T-helper 1 cell treated with Interleukin-12 subunit alpha and Interleukin-12 subunit beta and Interleukin-4 antibody, amounts not matched to agents 30 ng/mL and 1 ng/mL, for 36 hours (primary cell): ENCODE data around the gene EIF4G3. TPM values are rescaled to one million over a fixed set of nuclear protein-coding genes. Genes with fewer than 3 reads are reported as not detected.
"Not testable (repeated sequence)": the region's sequence is repeated elsewhere in the genome, so short reads cannot be mapped to it uniquely, and the experiment has no call there.

Source experiments
- intact Hi-C: fragments of 100-400 bp; cut with micrococcal nuclease; formaldehyde crosslinking; loops from one replicate; pipeline ENCODE4 v1.15.1; 2024
- total RNA-seq: library from RNA; stranded (reverse); gene quantifications from 2 replicates; pipeline ENCODE4 v1.2.3, GENCODE V29; 2022

EIF4G3 gene
- total RNA-seq, 1 donor from 2014 or later: 55.2 TPM

DNA sequence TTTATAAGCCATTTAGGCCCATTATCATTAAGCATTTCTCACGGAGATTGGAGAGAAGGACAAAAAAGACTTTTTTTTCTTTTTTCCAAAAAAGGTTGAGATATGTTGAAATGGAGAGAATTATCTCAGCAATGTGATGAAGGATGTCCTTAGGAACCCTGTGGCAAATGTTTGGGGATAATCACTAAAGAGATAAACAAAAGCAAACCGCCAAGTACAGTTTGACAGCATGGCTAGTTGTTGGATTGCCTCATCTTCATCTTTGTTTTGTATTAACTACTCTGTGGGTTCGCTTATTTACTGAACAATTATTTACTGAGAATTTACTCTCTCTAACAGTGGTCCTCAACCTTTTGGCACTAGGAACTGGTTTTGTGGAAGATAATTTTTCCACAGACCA is 292.2 kb downstream of the EIF4G3 start:
- intact Hi-C loops: no loop called here

DNA sequence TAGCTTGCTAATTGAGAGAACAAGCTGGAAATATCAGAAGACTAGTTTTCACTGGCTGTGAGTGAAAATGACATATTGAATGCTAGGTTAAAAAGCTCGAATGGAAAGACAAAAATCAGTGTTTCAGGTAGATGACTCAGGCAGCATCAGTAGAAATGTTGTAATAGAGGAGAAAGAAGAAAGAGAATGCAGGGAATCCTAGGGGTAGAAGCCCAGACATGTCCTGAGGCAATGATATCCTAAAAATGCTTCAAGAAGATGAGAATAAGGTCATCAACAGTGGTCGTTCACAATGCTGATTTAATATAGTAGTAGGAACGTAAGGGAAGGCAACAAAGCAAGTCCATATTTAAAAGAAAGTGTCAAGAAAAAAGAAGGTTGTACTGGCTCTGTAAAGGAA is 292.9 kb downstream of the EIF4G3 start:
- intact Hi-C loops: no loop called here

DNA sequence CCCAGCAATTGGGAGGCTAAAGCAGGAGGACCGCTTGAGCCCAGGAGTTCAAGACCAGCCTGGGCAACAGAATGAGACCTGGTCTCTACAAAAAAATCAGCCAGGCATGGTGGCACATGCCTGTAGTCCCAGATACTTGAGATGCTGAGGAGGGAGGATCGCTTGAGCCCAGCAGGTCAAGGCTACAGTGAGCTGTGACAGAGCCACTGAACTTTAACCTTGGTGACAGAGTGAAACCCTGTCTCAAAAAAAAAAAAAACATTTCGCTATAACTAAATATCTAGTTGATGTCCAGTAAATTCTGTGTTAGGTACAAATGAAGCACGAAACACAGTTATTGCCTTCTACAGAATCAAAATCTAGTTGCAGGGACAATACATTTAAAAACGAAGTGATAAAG is 293.9 kb downstream of the EIF4G3 start:
- intact Hi-C loops: no loop called here

DNA sequence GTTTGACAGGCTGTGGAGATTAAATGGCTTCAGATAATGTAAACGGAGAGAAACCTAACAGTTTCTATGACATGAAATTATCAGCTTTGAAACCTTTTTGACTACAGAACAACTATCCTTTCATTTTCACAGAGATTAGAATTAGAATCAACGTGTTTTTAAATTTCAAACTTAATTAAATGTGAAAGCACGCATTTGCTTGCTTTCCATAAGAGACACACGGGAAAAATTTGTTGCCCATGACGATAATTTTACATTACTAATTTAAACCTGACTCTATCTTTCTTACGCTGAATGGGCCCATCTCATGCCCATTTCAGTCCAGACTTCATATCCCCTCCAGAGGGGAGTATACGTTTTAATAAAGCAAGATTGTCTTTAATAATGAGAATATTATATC is 297.9 kb downstream of the EIF4G3 start:
- intact Hi-C loops: no loop called here

DNA sequence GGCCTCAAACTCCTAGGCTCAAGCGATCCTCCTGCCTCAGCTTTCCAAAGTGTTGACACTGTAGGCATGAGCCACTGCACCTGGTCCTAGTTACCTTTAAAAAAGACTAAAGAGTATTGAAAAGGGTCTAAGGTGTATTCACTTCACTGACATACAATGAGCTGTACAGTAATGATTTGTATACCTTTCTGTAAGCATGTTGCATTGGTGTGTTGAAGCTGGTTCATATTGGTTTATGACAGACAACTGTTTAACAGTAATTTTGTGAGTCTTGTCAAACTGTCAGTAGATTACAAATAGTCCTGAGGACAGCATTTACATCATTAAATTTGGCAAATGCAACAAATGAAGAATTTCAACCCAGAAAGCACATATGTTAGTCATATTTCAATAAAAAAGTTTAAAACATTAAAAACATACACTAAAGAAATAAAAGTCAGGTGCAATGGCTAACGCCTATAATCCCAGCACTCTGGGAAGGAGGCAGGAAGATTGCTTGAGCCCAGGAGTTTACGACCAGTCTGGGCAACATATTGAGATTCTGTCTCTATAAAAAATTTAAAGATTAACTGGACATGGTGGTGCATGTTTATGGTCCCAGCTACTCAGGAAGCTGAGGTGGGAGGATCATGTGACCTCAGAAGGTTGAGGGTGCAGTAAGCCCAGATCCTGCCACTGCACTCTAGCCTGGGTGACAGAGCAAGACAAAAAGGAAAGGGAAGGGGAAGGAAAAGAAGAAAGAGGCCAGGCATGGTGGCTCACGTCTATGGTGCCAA is 301.3 kb downstream of the EIF4G3 start:
- intact Hi-C loops: no loop called here

DNA sequence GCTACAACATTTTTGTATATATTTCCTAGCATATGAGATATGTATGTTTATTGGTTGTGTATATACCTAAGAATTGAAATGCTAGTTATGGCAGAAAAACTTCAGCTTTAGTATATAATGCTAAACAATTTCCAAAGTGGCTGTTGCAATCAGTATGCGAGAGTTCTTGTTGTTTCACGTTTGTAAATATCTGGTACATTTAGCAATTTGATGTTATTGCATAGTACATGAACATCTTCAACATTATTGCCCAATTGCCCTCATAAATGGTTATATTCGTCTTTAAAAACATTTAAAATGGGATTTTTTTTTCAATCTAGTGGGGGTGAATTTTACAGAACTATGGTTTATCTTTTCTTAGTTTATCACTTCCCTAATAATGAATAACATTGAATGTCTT is 303.4 kb downstream of the EIF4G3 start:
- intact Hi-C loops: no loop called here

DNA sequence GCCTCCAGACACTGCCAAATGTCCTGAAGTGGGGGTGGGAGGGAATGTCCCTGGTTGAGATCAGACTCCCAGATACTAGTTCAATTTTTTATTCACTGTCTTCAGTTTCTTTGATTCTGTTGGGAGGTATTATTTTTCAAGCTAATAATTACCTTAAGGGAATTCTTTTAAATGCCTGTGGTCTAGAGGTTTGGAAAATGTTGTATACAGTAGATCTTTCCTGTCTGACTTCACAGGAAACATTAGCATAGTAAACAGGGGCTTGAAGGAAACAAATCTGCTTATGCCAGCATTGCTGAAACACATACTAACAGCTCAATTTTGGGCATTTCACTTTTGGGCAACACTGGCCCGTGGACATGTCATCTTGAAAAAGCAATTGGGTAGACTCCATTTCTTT is 305.3 kb downstream of the EIF4G3 start:
- intact Hi-C loops: no loop called here

DNA sequence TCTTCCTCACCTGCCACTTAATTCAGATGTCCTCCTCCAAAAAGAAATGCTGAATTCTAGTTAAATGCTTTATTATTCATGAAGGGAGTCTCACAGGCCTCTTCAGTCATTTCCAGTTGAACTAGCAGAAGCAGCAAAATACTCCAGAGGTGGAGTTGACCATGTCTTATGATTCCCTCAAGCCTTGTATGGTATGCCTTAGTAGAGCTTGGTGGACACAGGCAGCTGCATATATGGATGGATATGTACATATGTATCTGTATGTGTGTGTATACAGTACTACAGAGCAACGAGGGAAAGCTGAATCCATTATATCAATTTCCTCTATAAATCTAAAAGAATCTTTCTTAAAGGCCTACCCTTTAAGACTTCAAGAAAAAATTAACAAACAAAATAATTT is 306.0 kb downstream of the EIF4G3 start:
- intact Hi-C loops: no loop called here

DNA sequence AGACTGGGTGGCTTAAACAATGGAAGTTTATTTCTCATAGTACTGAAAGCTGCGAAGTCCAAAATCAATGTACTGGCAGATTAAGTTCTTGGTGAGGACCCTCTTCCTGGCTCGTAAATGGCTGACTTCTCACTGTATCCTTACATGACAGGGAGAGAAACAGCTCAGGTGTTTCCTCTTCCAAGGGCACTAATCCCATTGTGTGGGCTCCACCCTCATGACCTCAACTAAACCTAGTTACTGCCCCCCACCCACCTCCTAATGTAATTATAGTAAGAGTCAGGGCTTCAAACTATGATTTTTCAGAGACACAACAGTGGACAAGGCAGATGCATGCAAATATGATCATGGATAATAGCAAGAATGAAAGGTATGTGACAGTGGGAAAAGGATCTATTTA is 308.4 kb downstream of the EIF4G3 start:
- intact Hi-C loops: no loop called here

DNA sequence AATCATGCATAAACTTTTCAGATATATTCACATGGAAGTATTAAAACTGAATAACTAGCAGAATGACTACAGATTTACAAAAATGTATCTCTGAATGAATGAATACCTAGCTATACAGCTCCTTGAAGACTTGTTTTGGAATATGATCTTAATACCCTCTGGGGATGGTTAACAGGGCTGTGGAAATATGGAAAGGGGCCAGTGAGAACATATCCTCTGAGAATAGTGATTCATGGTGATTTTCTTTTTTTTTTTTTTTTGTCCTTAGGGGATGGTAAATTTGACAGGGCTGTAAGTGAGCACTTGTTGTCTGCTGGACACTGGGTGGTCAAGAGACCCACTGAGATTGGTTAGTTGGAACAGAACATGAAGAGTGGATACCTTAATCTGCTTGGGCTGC is 308.9 kb downstream of the EIF4G3 start:
- intact Hi-C loops: no loop called here

DNA sequence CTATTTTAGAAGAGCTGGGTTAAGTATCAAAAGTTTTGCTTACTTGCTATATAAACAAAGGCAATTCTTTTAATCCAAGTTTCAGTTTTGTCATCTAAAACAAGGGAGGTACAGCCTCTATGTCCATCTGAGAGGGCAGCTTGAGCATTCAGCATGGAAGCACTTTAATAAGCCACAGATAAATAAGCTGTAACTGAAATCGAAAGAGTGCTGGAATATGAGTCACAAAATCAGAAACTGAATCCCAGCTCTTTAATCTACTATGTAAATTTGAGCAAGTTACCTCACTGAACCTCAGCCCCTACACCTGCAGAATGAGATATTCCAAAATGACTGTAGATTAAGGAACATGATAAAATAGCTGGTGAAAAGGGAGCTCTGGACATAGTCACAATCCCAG is 309.6 kb downstream of the EIF4G3 start:
- intact Hi-C loops: no loop called here

DNA sequence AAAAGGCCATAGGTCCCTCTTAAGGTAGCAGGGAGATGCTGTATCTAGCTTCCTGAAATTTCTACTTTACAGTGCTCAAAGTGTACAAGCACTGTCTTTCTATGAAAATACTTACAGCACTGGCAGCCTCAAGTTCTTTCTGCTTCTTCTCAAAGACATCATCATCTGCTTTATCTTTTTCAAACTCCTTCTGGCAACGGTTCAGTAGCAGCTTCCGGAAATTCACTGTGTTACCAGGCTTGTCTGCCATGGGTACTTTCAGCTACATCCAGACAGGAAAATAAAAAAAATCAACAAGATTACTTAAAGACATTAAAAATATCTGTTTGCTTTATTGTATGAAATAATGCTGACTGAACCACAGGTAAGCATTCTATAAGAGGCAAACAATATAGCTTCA is 311.7 kb downstream of the EIF4G3 start:
- intact Hi-C loops: no loop called here

DNA sequence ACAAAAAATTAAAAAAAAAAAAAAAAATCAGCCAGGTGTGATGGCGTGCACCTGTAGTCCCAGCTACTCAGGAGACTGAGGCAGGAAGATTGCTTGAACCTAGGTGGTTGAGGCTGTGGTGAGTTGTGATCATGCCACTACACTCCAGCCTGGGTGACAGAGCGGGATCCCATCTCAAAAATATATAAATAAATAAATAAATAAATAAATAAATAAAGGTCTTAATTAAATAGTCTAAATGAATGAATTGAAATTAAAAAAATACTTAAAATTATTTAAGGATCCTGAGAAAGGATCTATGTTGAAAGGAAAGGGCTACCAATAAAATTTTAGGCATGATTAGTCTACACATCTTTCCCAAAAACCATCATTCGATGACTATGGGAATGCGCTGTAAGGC is 322.2 kb downstream of the EIF4G3 start:
- intact Hi-C loops: no loop called here

DNA sequence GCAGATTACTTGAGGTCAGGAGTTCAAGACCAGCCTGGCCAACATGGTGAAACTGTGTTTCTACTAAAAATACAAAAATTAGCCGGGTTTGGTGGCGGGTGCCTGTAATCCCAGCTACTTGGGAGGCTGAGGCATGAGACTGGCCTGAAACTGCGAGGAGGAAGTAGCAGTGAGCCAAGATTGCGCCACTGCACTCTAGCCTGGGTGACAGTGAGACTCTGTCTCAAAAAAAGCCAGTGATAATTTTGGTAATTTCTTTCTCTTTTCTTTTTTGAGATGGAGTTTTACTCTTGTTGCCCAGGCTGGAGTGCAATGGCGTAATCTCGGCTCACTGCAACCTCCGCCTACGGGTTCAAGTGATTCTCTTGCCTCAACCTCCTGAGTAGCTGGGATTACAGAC is 324.9 kb downstream of the EIF4G3 start:
- intact Hi-C loops: not testable (repeated sequence)

DNA sequence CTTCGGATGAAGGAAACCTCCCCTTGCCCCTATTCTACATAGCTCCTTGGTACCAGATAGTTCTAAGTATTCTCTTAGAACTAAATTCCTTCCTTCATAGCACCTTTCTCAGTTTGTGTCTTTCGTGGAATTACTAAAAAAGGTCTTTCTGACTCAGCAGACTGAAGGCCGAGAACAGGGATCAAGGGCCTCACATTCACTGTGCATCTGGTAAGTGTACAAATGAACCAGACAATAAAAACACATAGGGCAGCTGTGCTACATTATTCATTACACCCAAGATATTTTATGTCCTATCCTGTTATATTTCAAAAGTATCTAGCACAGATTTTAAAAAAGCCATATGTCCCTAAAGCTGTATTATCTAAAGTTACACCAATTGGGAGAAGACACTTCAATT is 326.7 kb downstream of the EIF4G3 start:
- intact Hi-C loops: no loop called here

DNA sequence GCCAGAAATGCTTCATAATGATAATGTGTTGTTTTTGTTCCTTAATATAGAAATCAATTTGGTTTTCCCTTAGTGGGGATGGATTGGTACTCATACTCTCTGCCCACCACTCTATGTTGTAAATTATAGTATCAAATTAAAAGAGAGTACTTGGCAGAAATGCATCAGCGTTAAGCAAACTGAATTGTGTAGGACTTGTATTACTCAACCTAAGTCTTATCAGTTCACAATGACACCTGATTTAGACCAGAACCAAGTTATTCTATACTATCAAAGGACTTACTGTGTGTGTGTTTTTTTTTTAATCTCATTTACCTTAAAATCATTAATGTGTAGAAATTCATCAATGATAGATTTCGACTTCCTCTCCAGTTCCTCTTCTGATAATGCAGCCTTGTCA is 327.6 kb downstream of the EIF4G3 start:
- intact Hi-C loops: no loop called here

DNA sequence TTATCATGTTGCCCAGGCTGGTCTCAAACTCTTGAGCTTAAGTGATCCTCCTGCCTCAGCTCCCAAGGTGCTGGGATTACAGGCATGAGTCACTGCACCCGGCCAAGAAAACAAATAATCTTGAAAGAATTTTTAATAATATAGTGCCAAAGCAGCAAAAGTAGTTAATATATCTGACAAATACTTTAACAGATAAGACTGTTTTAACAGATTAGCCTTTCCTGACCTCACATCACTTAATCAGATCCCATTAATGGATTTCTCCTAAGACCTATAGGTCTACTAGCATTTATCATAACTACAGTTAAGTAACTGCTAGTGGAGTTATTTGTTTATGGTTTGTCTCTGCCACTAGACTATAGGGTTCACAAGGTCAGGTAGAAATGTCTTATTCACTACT is 328.5 kb downstream of the EIF4G3 start:
- intact Hi-C loops: no loop called here

DNA sequence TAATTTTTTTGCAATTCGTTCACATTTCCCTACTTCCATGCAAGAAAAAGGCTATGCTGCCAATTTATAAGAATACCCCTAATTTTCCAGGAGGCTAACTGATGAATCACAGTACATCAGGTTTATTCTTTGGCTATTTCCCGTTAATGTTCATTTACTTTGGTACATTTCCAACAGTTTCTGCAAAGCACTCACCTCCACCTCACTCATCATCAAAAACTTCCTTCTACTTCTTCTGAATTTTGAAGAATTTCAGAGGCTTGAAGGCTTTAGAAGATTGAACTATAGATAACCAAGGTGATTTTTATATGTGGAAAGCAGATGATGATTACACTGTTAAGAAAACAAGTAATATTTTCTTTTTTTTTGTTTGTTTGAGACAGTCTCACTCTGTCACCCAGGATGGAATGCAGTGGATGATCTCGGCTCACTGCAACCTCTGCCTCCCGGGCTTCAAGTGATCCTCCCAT is 329.1 kb downstream of the EIF4G3 start:
- intact Hi-C loops: no loop called here

DNA sequence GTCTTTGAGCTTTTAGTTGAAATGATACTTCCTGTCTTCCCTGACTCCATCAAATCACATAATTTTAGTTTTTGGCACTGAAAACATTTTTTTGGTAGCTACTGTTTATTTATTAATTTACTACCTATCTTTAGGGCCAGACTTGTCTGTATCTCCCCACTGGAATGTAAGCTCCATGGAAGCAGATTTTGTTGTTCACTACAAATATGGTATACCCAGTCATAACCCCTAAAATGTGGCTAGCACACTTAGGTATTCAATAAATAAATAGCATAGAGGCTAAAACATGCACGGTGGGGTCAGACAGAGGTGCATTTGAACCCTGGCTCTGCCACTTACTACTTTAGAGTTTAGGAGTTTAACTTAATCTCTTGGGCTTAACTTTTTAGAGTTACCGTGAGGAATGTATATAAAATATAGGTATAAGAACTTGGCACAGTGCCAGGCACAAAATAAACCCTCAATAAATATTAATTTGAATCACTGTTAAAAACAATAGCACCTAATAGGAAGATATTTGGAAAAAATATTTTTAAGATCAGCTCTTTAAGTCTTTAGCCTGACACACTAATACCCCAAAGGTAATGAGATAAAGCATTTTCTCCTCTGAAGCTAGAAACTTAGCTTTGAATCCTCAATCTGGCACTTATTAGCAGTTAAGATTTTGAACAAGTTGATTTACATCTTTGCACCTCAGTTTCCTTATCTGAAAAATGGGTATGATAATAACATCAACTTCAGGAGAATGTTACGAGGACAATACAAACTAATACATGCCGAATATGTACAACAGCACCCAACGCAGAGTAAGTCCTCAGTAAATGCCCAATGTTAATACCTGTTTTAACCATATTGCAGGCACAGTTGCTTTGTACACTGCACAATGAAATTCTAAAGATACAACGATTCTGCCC is 330.0 kb downstream of the EIF4G3 start:
- intact Hi-C loops: no loop called here

DNA sequence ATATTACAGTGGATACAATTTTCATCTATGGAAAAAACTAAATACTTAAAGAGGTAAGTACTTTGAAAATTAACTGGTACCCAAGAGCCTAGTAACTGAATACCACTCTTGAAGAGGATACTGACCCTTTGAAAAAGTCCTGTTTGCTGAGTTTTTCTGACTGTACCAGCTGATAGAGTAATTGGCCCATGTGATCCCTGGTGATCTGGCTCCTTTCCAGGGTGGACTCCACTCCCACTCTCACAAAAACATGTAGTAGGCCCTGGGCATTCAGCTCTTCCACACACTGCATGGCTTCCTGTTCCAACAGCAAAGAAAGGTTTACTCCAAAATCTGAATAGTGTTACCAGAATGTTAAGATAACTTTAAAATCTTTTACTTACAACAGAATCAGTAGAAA is 336.0 kb downstream of the EIF4G3 start:
- intact Hi-C loops: no loop called here

DNA sequence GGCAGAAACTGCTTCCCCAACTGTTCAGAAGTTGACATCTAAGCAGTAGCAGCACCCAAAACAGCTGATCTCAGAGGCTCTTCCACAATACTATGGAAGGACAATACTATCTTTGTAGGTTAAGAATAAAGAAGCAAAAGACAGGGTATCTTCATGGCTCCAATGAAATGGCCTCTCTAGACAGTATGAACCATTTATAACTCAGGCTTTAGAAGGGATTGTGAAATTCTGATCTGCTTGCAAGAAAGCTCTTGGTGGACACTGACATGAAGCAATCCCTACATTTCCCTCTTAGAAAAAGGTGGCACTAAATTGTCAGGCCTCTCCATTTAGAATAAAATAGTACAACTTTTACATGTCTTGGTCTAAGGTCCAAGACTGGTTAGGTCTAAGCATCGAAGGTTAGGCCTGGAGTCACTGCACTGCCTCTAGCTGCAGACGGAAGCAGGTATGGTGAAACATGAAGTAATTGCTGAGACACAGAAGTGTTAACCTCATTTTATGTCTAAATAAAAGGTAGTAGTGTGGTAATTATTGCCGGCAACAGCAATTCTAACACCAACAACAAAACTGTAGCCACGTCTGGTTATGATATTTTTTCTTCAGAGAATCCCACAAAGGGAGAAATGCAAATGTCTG is 339.0 kb downstream of the EIF4G3 start:
- intact Hi-C loops: no loop called here

DNA sequence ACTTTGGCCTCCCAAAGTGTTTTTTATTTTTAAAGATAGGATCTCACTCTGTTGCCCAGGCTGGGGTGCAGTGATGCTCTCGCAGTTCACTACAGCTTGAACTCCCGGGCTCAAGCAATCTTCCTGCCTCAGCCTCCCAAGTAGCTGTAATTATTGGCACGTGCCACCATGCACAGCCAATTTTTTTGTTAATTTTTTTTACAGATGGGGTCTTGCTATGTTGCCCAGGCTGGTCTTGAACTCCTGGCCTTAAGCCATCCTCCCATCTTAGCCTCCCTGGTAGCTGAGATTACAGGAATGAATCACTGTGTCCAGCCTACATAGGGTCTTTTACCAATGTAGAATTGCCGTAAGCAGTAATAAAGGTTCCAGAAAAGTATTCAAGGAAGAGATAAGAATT is 340.5 kb downstream of the EIF4G3 start:
- intact Hi-C loops: no loop called here
